GM19238 (cell line): Measurements from ENCODE around the gene SCAMP1.
"Not testable (repeated sequence)": the region's sequence is repeated elsewhere in the genome, so short reads cannot be mapped to it uniquely, and the experiment has no call there.

ENCODE experiments used
- DNase-seq: peaks from one replicate; pipeline ENCODE4 v3.0.0; 2011; ENCODE audit warnings: low spot score; ENCODE audit not compliant: insufficient read length

The SCAMP1 gene

GRCh38 chr5:78359831-78360673 lies at the start of gene SCAMP1:
SCAMP1 (plus strand) TSS chr5:78360617; CDS start chr5:78360672, 55 bp downstream.
- peak; percentile 86 for DNase-seq

- DNase-seq: no peak
Observed at GRCh38 chr5:78317515-78317914, 42.9 kb upstream of the SCAMP1 start.

GRCh38 chr5:78318337-78318736 lies 42.1 kb upstream of the SCAMP1 start:
- no peak for DNase-seq

GRCh38 chr5:78320401-78320800 lies 40.0 kb upstream of the SCAMP1 start:
- no peak for DNase-seq

GRCh38 chr5:78323241-78323640 lies 37.2 kb upstream of the SCAMP1 start:
- DNase-seq: no peak

GRCh38 chr5:78326930-78327329 lies 33.5 kb upstream of the SCAMP1 start:
- DNase-seq: no peak

- DNase-seq: no peak
Observed at GRCh38 chr5:78327761-78328510, 32.5 kb upstream of the SCAMP1 start.

- no peak for DNase-seq
Observed at GRCh38 chr5:78328585-78329173, 31.7 kb upstream of the SCAMP1 start.

- DNase-seq: no peak
Observed at GRCh38 chr5:78331523-78332080, 28.8 kb upstream of the SCAMP1 start.

GRCh38 chr5:78334811-78335210 lies 25.6 kb upstream of the SCAMP1 start:
- DNase-seq: no peak

- DNase-seq: no peak
Observed at GRCh38 chr5:78335976-78336375, 24.4 kb upstream of the SCAMP1 start.

GRCh38 chr5:78336698-78337097 lies 23.7 kb upstream of the SCAMP1 start:
- DNase-seq: no peak

GRCh38 chr5:78339617-78340436 lies 20.6 kb upstream of the SCAMP1 start:
- no peak for DNase-seq

- DNase-seq: no peak
Observed at GRCh38 chr5:78341440-78341839, 19.0 kb upstream of the SCAMP1 start.

GRCh38 chr5:78345485-78345884 lies 14.9 kb upstream of the SCAMP1 start:
- DNase-seq: no peak

- no peak for DNase-seq
Observed at GRCh38 chr5:78353520-78353919, 6.9 kb upstream of the SCAMP1 start.

- no peak for DNase-seq
Observed at GRCh38 chr5:78354066-78354670, 6.2 kb upstream of the SCAMP1 start.

GRCh38 chr5:78355561-78355960 lies 4.9 kb upstream of the SCAMP1 start:
- DNase-seq: no peak

- DNase-seq: not testable (repeated sequence)
Observed at GRCh38 chr5:78359455-78359830, 974 bp upstream of the SCAMP1 start.

GRCh38 chr5:78360674-78360923 lies 182 bp downstream of the SCAMP1 start:
- DNase-seq: no peak
